ENCODE results near the gene PLCB1. TPM values are rescaled to one million over a fixed set of nuclear protein-coding genes. Genes with fewer than 3 reads are reported as not detected.

The PLCB1 gene
- total RNA-seq, 1 donor from 2014 or later: 2.0 TPM

DNA sequence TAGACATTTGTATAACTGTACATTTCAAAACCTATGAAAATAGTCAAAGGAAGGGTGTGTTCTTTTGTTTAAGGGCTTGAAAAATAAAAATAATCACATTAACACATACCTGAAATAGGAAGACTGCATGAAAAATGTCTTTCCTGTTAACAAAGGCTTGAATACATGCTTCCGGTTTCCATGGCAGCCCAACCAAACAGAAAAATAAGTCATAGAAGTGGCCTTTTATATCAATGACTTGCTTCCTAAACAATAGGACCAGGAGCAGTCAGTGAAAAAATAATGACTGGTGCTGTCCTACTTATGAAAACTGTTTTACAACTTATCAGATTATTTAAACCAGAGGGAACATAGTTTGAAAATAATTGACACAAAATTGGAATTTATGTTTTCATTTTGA lies 524.3 kb downstream of the PLCB1 start:
- peak; percentile 16 for DNase-seq (ENCODE audit: low read depth)

DNA sequence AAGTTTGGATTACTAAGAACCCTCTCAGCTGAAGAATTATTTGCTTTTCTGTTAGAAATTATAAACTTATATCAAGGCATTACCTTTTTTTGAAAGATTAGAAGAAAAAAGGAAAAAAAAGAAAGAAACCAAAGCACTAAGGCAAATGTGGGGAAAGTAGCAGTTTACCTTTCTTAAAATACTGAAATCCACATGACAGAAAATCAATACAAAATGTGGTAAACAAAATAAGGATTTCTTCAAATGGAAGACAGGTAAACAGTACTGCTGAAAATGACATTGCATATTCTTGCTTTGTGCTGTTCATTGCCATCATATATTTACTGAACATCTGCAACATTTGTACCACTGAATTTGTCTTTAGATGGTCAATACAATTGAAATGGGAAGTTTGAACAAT lies 525.6 kb downstream of the PLCB1 start:
- no peak for DNase-seq (ENCODE audit: low read depth)

DNA sequence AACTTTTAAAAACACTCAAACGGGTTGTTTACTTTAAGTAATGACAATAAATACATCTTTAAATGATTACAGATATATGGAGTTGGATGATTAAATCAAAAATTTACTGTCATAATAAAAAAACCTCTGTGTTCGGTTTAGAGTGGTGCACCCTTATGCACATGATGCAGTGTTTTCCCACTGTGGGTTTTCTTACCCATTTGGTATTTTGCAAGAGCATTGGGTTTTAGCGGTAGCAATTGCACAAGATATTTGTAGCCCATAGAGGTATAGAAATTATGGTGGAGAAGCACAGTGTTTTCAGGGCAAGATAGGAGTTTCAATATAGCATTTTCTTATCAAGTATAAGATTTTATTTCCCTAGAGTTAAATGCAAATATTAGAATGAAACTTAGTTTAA lies 526.0 kb downstream of the PLCB1 start:
- DNase-seq (ENCODE audit: low read depth): no peak

DNA sequence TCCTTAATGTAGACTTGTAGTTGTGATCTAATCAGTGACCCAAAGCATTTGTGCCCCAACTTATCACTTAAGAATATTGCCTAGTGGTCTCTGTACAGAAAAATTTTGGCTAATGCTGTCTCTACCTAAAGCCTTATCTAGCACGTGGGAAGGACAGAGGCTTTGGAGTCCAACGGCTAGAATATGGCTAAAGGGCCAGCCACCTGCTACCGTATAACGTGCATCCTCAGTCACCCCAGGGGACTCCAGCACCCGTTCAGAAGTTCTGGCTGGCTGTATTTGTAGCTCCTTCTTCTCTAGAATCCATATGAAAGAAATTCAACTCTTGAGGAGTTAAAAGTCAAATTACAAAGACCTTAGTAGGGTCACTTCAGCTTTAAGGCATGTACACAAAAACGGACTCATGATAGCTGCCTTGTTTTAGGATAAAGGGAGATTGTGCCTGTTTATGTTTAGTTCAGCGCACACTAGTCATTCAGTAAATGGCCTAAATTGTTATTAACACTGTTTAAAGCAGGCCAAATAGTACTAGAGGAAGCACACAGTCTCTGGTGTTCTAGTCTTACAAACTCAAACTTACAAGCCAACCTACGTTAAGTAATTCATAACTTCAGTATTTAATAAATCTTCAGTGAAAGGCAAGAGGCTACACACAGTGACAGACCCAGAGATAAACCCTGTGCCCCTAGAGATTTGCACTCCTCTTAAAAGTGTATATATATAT lies 529.3 kb downstream of the PLCB1 start:
- DNase-seq (ENCODE audit: low read depth): no peak

DNA sequence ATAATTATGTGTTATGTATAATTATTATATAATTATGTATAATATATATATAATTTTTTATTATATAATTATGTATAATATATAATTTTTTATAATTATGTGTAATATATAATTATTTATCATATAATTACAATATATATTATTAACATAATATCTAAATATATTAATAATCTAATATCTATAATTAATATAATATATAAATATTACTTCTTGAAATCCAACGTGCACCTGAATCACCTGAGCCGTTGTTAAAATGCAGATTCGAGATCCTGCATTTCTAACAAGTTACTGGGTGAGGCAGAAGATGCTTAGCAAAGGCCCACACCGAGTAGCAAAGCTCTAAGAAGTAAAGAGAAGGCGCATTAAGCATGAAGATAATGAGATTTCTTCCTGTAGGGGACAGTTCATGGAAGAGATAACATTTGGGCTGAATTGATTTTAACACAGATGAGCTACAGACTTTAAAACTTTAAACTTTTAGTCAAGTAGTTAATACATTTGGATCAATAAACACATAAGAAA lies 530.4 kb downstream of the PLCB1 start:
- DNase-seq (ENCODE audit: low read depth): no peak

DNA sequence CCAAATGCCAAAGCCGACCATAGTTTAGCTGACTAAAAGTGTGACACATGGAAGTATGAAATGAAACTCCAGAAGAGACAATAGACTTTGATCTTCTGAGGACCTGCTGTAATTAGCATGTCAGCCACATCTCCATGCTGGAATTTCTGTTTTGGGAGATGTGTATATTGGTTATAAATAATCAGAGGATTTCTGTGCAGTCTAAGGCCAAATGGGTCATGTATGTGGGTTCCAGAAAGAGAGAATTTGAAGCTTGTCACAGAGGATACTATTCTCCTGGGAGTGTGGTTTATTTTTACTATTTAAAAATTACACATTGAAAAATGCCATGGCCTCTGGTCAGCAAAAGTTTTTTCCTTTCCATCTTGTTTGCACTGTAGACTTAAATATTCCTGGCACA lies 531.4 kb downstream of the PLCB1 start:
- DNase-seq (ENCODE audit: low read depth): no peak

DNA sequence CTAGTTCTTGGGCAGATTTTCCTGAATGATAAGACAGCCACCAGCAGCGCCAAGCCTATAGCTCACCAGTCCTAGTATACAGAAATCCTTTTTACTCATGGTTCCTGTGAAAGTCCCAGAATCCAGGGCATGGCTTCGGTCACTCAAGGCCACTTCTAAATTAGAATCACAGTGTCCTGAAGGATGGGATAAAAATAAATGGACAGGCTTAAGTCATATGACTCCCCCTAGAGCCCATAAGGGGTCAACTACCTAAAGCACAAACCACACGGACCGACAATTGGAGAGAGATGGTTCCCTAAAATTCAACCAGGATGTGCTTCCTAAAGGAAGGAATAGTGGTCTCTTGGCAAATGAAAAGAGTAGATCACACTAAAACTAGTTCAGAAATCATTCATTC lies 532.7 kb downstream of the PLCB1 start:
- DNase-seq (ENCODE audit: low read depth): no peak

DNA sequence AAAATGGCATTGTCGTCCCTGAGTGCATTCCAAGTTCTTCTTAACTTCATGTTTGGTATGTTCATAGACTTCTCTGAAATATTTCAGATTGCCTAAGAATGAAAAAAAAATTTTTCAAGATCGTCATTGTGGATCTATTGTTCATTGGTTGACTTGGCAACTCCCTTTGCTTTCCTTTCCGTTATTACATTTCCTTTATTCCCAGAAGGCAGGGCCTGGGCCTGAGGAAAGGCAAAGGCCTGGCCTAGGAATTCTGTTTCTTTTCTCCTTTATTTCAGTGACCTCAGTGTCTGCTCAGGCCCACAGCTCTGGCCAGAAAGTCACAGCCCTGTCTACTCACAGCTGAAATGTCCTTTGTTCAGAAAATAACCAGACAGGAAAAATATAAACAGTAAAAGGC lies 535.2 kb downstream of the PLCB1 start:
- DNase-seq (ENCODE audit: low read depth): no peak

DNA sequence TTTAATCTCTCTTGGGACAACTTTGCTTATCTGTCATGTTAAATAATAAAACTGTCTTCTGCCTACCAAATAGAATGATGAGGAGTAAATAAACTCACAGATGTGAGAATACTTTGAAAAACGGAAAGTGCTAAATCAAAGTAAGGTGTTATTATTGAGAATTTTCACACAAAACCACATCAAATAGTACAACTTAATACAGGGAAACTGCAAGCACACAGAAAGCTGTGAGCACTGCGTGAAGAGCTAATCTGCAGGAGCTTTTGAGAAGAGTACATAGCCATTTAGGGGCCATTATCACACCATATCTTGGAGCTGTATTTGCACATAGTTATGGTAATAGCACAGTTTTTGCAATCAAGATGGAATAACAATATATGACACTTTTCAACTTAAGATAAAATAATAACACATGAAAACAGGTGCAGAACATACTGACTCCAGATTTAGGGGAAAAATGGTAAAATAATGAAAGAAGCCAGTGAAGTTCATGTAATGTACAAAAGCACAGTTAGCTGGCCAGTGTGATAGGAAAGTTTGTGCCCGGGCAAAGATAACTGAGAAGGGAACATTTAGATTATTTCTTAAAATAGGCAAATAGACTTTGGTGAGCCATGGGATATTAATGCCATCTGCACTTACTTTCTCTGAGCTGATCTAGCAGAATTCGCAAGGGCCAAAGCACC lies 538.3 kb downstream of the PLCB1 start:
- no peak for DNase-seq (ENCODE audit: low read depth)

DNA sequence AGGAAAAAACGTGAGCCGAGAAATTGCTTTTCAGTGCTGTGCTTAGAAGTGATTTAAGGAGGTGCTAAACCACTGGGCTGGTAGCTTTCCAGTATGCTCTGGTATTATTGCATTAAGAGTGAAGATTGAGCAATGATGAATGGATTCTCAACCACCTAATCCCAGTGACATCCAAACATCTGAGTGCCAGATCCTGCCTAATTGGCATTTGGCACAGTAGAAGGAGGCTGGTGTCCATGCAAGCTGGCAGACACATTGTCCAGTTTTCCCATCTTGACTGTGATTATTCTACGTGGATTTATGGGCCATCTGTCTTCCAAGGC lies 538.8 kb downstream of the PLCB1 start:
- DNase-seq (ENCODE audit: low read depth): no peak

DNA sequence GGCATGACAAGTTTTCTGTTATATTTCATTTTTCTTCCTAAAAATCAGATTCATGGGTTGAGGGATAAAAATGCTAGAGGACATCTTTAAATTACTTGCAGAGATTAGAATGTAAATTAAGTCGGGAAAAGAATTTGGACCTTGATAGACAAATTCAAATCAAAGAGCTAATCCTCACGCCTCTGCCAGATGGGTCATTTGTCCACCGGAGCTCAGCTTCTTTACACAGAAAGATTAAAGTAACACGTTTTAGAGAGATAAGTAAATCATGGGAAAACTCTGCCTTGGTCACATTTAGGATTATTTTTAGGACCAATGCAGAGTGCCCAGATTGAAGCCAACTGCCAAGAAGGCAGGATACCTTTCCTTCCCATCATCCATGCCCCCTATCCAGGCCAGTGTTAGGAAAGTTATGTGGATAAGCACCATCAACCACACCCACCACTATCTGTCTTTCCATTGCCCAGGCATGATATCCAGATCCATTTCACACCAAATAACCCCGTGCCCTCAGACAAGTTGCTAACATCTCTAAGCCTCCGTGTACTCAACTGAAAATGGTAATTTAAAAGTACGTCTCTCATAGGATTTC lies 539.4 kb downstream of the PLCB1 start:
- DNase-seq (ENCODE audit: low read depth): no peak

DNA sequence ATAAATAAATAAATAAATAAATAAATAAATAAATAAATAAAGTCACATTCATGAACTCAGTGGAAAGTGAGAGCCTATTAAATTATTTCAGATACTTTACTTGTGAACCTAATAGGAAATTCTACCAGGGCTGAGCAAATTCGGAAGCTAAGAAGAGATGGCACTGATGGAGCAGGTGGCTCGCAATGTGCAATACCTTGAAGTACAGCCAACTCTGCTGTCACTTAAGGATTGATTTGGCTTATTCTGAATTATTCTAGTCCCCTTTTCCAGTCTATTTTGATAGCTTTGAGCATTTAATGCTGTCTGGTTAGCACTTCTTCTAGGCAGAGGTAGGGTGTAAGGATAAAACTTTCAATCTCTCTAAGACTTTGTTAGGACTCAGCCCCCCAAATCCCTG lies 541.0 kb downstream of the PLCB1 start:
- no peak for DNase-seq (ENCODE audit: low read depth)

DNA sequence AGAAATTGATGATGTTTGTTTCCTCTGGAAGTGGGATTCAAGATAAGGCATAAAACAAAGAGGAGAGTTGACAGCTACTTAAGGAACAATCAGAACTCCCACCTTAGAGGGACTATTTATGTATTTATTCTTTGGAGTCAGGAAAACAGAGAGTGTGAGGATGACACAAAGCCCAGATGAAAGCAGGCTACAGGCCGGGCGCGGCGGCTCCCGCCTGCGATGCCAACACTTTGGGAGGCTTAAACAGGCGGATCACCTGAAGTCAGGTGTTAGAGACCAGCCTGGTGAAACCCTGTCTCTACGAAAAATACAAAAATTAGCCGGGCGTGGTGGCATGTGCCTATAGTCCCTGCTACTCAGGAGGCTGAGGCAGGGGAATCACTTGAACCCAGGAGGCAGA lies 543.8 kb downstream of the PLCB1 start:
- no peak for DNase-seq (ENCODE audit: low read depth)

DNA sequence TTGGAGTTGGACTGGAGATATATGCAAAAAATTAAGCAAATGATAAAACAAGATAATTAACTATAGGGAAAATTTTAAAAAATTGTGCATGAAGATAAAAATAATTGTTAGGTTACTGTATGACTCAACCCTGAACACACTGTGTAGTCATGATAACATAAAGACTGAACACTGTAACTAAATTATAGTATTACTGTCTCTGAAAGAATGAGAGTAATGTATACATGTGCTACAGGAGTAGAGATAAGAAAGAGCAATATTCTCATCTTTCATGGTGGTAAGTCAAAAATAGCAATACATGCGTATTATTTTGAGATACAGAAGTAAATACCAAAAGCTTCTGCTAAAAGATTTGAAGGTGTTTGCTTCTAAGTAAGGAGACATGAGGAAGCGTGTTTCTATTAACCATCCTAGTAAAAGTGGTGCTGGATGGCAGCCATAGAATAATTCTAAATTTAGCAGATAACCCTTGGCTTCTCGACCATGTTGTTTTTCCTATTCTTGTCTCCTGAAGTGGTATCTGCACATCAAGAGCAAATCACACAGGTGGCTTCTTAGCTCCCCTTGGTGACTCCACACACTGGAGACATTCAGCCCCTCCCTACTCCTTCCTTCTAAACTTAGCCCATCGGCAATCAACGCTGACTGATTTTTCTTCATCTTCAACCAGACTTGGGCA lies 546.2 kb downstream of the PLCB1 start:
- DNase-seq (ENCODE audit: low read depth): no peak

DNA sequence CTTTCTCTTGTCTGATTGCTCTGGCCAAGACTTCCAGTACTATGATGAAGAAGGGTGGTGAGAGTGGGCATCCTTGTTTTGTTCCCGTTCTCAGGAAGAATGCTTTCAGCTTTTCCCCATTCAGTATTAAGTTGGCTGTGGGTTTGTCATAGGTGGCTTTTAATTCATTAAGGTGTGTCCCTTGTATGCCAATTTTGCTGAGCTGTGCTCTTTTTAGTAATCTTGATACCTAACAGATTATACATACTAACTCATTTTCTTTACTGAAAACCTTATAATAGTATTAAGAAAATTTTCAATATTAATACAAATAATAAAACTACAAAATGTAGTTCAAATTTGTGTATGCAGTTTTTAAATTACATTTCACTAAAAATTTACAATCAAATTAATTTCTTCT lies 557.3 kb downstream of the PLCB1 start:
- DNase-seq (ENCODE audit: low read depth): no peak

DNA sequence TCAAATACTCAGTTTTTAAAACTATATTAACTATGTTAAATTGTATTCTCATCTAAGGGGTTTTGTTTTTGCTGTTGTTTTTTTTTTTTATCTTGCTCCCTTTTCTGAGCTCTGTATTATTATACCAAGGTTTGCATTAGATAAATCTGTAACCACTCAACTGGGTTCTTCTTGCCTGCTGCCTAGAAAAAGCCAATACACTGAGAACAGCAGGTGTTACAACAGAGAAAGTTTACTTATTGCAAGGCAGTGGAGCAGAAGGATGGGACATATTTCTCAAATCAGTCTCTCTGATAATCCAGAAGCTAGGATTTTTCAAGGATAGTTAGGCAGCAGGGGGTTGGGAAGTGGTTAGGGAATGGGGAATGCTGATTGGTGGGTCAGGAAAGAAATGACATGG lies 558.0 kb downstream of the PLCB1 start:
- DNase-seq (ENCODE audit: low read depth): no peak

DNA sequence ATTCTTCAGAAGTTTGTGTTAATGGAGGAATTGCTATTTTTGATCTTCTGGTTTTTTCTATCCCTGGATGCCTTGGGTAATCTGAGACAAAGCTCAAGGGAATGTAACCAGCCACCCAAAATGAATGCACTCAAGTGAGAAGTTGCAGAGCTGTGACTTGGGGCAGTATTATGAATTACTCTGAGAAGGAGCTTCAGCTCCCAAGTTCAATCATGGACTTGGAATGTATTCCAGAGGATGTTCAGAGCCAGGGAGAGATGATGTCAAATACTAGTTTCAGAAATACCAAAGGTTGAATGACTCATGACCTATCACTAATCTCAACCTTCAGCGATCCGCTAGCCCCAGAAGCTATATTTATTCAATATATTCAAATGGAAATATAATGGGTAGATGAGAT lies 561.6 kb downstream of the PLCB1 start:
- DNase-seq (ENCODE audit: low read depth): peak; percentile 27

DNA sequence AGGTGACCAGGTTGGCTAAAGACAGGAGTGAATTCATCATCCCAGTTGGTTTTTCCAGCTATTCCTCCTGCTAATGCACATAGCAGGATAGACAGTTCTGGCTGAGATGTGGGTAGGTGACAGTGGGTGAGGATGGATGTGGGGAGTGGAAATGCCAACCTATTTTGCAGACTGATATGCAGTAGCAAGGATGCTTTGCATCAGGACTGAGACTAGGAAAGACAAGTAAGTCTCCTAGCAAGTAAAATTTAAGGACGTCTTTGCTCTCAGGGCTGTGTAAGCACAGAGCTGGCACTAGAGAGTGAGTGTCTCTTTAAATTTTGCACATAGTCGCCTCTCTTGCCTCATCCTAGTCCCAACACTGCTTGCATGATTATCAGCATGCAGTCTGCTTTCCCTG lies 568.7 kb downstream of the PLCB1 start:
- DNase-seq (ENCODE audit: low read depth): no peak

DNA sequence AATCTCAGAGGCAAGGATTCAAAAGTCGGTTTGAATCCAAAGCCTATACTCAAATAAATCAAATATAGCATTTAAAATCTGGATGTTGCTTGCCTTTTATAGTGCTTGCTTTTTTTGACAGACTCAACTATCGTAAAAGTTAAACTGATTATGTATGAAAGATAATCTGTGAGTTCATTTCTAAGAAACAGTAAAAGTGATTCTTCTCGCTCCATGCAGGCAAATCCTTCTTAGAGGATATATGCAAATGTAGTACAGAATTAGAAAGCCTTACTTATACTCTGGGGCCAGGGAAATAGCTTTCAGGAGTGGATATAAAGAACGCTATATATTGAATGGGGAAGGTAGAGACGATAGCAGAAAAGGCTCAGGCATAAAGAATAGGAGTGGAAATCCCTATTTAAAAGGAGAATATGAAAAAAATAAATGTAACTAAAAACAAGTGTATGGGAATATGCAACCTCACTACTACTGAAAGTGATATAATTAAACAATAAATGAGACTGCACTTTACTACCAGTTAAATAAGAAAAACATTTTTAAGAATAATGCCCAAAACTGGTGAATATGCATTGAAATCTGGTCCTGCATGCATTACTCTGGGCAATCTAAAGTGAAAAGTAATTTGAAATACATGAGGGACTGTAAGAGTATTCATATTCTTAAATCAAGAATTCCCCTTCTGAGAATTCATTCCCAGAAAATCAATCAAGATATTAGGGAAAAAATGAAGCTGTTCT lies 575.1 kb downstream of the PLCB1 start:
- DNase-seq (ENCODE audit: low read depth): no peak

DNA sequence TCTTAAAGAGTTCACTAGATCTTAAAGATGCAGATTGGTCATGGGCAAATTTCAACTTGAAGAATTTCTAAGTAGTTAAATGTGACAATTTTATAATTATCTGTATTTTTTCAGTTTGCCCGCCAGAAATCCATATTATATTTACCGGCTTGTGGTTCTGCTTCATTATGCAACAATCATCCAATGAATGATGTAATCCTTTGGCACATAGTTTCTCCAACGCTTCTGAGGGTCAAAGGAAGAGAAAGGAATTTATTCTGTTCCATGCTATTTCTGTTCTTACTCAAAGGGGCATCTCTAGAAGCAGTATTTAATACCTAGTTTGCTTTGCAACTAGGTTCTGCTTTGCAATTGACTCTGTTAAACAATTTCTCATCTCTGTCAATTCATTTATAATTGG lies 577.6 kb downstream of the PLCB1 start:
- no peak for DNase-seq (ENCODE audit: low read depth)

DNA sequence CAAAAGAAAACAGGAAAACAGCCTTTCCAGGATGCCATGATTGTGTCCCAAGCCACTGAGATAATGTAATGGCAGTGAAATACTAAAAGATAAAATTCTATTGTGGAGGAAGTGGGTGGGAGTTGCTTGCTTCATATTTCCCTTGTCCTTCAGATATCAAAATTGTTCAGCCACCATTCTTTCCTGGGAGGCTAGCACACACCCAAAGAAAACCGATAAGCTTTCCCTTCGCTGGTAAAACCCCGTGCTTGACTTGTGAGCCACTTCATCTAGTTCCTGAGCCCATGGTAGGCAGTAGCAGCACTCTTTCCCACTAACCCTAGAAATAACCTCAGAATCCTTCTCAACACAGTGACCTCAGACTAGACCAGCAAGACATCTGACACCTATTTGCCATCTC lies 579.4 kb downstream of the PLCB1 start:
- no peak for DNase-seq (ENCODE audit: low read depth)

DNA sequence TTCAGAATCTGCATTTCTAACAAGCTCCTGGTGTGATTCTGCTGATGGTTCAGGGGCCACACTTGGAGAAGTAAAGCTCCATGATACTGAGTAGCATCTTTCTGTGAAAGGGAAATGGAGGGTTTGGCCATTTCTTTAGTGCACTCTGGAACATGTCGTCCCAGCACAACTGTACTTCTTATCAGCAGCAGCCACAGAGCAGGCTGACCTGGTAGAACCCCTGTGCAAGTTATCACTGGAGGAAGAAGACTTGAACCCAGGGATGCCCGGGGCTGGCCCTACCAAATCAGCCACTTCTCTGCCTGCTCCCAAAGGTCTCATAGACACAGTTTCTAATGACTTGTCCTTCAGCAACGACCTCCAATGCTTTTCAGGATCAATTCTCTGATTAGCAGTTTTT lies 582.1 kb downstream of the PLCB1 start:
- no peak for DNase-seq (ENCODE audit: low read depth)
